Neural crest cell (in vitro differentiated cells): ENCODE data around the gene WT1. TPM values are rescaled to one million over a fixed set of nuclear protein-coding genes. Genes with fewer than 3 reads are reported as not detected.

Experiments used
- DNase-seq: peaks from one replicate; pipeline ENCODE4 v3.0.0; 2021; ENCODE audit warnings: low read depth, mixed read lengths, low spot score
- H3K27ac Mint-ChIP-seq: one replicate; pipeline ENCODE4 v1.8.0; 2021; ENCODE audit warnings: mild to moderate bottlenecking, mixed read lengths; ENCODE audit not compliant: unreplicated experiment
- H3K27me3 Mint-ChIP-seq: 2 replicates; pipeline ENCODE4 v1.8.0; 2021; ENCODE audit warnings: low read depth, mild to moderate bottlenecking, mixed read lengths
- H3K36me3 Mint-ChIP-seq: 2 replicates; pipeline ENCODE4 v1.8.0; 2021; ENCODE audit warnings: low read depth, mild to moderate bottlenecking, mixed read lengths
- H3K4me1 Mint-ChIP-seq: 2 replicates; pipeline ENCODE4 v1.8.0; 2021; ENCODE audit warnings: mixed read lengths
- H3K4me3 Mint-ChIP-seq: one replicate; pipeline ENCODE4 v1.8.0; 2021; ENCODE audit warnings: mild to moderate bottlenecking, mixed read lengths
- H3K9me3 Mint-ChIP-seq: 2 replicates; pipeline ENCODE4 v1.8.0; 2021; ENCODE audit warnings: mixed read lengths
- total RNA-seq: library from RNA; stranded (reverse); gene quantifications from 2 replicates; pipeline ENCODE4 v1.2.1, GENCODE V29; 2021
- TF ChIP-seq, protein P1 (sequence below): fragments of 200-600 bp; sonication (generic); conservative IDR thresholded peaks from 2 replicates; pipeline ENCODE4 v1.5.0; 2021; ENCODE audit warnings: antibody characterized with exemption, mild to moderate bottlenecking

Gene WT1
- total RNA-seq, 1 donor from 2014 or later, result not detected

DNA sequence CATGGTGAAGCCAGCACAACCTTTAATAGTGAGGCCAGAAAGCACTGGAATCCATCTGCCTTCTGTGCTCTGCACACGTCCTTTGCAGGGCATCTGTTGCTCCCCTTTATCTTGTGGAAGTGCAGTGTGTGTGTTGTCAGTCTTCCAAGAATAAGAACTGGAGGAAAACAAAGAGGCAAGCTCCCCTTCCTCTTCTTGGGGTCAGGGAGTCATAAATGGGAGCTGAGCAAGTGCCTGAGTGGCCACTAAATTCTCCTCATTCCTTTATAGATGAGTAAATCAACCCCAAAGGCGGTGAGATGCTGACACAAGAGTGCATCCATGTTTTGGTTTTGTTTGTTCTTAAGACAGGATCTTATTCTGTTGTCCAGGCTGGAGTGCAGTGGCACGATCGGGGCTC, 38.3 kb downstream of the WT1 start:
- Mint-ChIP-seq H3K4me1 (no peaks in the 10 kb centered on the region), H3K9me3 (no peaks in the 10 kb centered on the region), H3K27me3 (peaks cover 28% of the 10 kb centered on the region), H3K4me3 (no peak overlapping the region), H3K36me3 (no peaks in the 10 kb centered on the region), H3K27ac (no peak overlapping the region)
- no peak for DNase-seq
- TF ChIP-seq, protein P1, sequence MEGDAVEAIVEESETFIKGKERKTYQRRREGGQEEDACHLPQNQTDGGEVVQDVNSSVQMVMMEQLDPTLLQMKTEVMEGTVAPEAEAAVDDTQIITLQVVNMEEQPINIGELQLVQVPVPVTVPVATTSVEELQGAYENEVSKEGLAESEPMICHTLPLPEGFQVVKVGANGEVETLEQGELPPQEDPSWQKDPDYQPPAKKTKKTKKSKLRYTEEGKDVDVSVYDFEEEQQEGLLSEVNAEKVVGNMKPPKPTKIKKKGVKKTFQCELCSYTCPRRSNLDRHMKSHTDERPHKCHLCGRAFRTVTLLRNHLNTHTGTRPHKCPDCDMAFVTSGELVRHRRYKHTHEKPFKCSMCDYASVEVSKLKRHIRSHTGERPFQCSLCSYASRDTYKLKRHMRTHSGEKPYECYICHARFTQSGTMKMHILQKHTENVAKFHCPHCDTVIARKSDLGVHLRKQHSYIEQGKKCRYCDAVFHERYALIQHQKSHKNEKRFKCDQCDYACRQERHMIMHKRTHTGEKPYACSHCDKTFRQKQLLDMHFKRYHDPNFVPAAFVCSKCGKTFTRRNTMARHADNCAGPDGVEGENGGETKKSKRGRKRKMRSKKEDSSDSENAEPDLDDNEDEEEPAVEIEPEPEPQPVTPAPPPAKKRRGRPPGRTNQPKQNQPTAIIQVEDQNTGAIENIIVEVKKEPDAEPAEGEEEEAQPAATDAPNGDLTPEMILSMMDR, result no peak

DNA sequence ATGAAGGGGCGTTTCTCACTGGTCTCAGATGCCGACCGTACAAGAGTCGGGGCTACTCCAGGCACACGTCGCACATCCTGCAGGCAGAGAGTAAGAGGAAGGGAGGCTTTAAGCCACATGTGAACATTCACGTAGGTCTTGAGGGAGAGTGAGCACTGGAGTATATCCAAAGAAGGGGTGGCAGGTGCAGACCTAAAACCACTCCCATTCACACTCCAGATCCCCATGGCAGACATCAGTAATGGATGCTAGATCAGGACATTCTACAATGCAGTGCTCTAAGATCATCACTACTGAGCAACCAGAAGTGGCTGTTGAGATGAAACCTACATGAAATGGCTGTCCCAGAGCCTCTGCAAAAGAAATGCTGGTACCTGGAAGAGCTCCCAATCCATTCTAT, 39.0 kb downstream of the WT1 start:
- H3K27ac Mint-ChIP-seq, result no peak overlapping the region
- peaks cover 28% of the 10 kb centered on the region for H3K27me3 Mint-ChIP-seq
- H3K36me3 Mint-ChIP-seq, result no peaks in the 10 kb centered on the region
- no peak for DNase-seq
- no peaks in the 10 kb centered on the region for H3K9me3 Mint-ChIP-seq
- no peak overlapping the region for H3K4me3 Mint-ChIP-seq
- H3K4me1 Mint-ChIP-seq, result no peaks in the 10 kb centered on the region
- TF ChIP-seq, protein P1, result no peak

DNA sequence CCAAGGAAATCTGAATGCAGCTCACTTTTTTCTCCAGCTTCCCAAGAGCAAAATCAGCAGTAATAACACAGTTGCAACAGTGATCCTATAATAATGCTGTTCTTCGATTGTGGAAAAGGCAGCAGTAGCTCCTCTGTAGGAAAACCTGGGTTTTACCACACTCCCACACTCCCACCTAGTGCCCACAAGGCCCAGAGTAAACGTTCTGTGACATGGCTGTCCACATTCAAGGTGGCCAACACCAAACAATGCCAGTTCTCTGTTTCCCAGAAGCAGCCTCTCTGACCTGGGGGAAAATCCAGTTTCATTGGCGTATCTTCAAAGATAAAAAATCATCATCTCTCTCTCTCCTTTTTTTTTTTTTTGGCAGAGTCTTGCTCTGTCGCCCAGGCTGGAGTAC, 40.2 kb downstream of the WT1 start:
- Mint-ChIP-seq H3K36me3 (no peaks in the 10 kb centered on the region), H3K4me3 (no peak overlapping the region), H3K9me3 (no peaks in the 10 kb centered on the region), H3K27me3 (peaks cover 28% of the 10 kb centered on the region), H3K4me1 (no peaks in the 10 kb centered on the region), H3K27ac (no peak overlapping the region)
- TF ChIP-seq, protein P1, result no peak
- DNase-seq, result no peak

DNA sequence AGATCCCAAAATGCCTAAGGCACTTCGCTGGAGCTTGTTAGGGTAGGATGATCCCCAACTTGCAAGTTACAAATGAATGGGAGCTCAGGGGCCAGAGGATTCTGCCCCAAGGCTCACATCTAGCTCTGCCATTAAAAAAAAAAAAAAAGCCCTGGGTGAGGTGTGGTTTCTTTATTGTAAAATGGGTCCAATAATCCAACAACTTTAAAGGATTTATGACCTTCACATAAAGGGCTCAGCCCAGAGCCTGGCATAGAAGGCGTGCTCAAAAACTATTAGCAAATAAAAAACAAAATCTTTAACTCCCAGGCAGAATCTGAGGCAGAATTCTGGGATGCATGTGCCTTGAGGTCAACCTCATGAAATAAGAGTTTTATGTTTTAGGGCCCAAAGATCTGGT, 42.5 kb downstream of the WT1 start:
- Mint-ChIP-seq H3K36me3 (no peaks in the 10 kb centered on the region), H3K4me3 (no peak overlapping the region), H3K9me3 (no peaks in the 10 kb centered on the region), H3K27me3 (peaks cover 33% of the 10 kb centered on the region), H3K4me1 (no peaks in the 10 kb centered on the region), H3K27ac (no peak overlapping the region)
- TF ChIP-seq, protein P1, result no peak
- no peak for DNase-seq

DNA sequence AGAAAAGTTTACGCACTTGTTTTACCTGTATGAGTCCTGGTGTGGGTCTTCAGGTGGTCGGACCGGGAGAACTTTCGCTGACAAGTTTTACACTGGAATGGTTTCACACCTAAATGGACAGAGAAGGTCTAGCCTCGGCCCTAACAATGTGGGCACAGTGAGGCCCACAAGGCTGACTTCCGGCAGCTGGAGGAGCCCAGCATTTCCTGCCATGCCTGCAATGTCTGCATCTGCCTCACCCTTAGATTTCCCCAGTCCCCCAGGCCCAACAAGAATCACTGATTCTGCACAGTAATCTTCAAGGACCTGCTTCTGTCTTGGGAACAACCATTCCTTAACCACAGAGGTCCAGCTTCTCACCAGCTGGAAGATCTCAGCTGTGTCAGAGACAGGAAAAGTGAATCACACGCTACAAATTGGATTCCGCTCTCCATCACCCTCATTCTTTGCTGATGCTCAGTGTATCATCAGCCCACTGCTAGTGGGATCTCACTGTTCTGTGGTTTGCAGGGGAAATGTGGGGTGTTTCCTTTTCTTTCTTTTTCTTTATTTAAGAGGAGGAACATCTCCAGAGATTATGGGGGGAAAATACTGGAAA, 43.3 kb downstream of the WT1 start:
- Mint-ChIP-seq H3K27ac (no peak overlapping the region), H3K9me3 (no peaks in the 10 kb centered on the region), H3K36me3 (no peaks in the 10 kb centered on the region), H3K4me1 (no peaks in the 10 kb centered on the region), H3K27me3 (peaks cover 40% of the 10 kb centered on the region), H3K4me3 (no peak overlapping the region)
- TF ChIP-seq, protein P1, result no peak
- DNase-seq, result no peak
